NCI-H1417 (cell line): ENCODE data around the gene CDH23.
A peak's percentile ranks its signal among the peaks of the same experiment; 100 is the strongest.

Experiments used
- DNase-seq, 3 experiments: peaks; one replicate each; lab custom pipeline; 2025; lab: John Stamatoyannopoulos, UW

Gene CDH23

GRCh38 chr10:71707240-71707789, 310.6 kb downstream of the CDH23 start:
- no peak for DNase-seq

- DNase-seq = peak; percentile 13 to 50 (median 33)
Measured at GRCh38 chr10:71708301-71708703, 311.6 kb downstream of the CDH23 start.

DNA sequence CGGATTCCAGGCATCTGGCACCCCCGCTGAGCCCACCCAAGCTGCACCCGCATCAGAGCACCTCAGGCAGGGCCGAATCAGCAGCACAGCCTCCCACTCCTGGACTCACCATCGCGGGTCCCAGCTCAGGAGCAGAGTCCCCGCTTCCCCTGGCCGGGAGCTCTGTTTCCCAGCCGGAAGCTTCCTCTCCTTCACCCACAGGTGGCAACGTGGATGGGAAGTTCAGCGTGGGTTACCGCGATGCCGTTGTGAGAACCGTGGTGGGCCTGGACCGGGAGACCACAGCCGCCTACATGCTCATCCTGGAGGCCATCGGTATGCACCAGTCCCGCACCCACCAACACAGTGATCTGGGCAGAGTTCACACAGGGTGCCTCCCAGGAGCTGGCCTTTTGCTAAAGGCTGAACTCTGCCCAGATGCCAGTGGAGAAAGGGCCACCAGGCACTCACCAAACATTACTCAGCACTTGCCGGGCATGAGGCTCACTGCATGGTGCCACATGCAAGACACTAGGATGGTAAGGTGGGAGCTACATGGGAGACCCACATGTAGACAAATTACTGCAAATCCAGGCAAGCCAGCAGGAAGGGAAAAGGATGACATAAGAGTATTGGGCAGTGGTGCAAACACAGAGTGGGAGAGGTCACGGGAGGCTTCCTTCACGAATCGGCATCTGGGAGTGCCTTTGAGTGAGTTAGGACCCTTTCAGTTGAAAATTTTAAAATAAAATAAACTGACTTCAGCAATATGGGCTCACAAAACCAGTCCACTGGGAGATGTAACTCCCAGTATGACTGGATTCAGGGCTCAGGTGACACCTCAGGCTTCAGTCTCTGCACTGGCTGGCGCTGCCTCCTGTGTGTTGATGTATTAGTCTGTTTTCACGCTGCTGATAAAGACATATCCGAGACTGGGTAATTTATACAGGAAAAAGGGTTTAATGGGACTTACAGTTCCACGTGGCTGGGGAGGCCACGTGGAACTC, 312.5 kb downstream of the CDH23 start:
- no peak for DNase-seq

GRCh38 chr10:71710519-71710918, 313.8 kb downstream of the CDH23 start:
- DNase-seq = no peak

GRCh38 chr10:71711052-71711623, 314.4 kb downstream of the CDH23 start:
- DNase-seq = peak in 2 of 3 experiments; percentile 15 to 57

GRCh38 chr10:71712170-71712569, 315.4 kb downstream of the CDH23 start:
- DNase-seq = no peak

- no peak for DNase-seq
Measured at GRCh38 chr10:71712572-71713134, 315.9 kb downstream of the CDH23 start.

GRCh38 chr10:71713135-71714030, 316.7 kb downstream of the CDH23 start:
- DNase-seq = no peak

- DNase-seq = no peak
Measured at GRCh38 chr10:71714031-71714410, 317.3 kb downstream of the CDH23 start.

DNA sequence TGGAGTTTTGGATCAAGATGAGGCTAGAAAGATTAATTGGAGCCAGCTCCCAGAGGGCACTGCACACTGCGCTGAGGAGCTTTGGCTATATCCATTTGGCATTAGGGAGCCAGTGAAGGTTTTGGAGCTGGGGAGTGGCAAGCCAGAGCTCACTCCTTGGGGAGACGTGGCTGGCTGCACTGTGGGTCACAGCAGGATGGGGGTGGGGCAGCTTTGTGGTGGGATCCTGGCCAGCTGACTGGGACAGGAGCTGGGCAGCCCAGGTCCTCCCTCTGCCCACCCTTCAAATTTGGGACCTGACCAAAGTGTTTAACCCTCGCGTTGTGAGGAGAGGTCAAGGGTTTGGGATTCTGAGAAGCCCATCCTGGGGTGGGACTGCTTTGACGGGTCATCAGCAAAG, 317.9 kb downstream of the CDH23 start:
- no peak for DNase-seq

DNA sequence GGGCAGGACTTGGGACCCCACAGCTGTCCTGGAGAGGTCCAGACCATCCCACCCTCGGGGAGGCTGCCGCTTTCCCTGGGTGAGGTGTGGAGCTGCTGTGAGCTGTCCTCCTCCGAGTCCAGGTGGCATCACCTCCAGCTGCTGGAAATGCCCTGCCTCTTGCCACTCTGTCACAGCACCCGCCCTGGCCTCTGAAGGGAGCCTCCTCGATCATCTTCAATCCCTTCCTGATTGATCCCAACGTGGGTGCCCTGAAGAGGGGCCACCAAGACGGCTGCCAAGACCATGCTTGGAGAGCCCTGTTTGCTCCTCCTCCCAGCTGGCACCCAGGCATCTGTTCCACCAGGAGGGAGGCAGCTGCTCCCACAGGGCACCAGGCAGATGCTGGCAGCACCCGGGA, 318.3 kb downstream of the CDH23 start:
- DNase-seq = no peak

GRCh38 chr10:71715860-71716259, 319.1 kb downstream of the CDH23 start:
- DNase-seq = no peak

DNA sequence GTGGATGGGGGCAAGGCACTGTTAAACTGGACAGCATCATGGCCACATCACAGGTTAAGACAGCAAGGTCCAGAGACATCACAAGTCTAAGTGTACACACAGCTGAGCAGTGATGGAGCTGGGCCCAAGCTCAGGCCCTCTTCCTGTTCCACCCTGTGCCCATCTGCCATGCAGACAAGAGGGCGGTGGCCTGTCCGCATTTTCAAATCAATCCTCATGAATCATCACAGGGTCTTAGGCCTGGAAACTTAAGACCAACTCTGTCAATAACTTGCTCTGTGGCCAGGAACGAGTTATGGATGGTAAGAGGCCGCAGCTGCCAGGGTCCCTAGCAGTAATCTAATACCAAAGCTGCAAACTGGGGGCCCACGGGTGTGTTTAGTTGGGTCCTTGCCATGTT, 319.7 kb downstream of the CDH23 start:
- no peak for DNase-seq

DNA sequence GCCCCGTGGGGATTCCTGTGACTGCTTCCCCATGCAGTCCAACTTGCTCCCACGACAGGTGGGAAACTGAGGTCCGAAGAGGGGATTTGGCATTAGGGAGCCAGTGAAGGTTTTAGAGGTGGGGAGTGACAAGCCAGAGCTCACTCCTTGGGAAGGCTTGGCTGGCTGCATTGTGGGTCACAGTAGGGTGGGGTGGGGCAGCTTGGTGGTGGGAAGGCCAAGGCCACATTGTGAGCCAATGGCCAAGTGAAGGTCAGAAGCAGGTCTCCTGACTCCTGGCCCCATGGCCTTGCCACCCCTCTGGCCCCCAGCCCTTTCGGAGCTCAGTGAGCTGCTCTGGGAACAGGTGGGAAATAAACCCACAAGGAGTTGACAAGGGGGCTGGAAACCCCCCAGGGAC, 320.3 kb downstream of the CDH23 start:
- DNase-seq = no peak

- DNase-seq = no peak
Measured at GRCh38 chr10:71717551-71717951, 320.8 kb downstream of the CDH23 start.

GRCh38 chr10:71718165-71718698, 321.5 kb downstream of the CDH23 start:
- no peak for DNase-seq

GRCh38 chr10:71719042-71719441, 322.3 kb downstream of the CDH23 start:
- DNase-seq = no peak

GRCh38 chr10:71719464-71720201, 322.9 kb downstream of the CDH23 start, which contains the start of gene C10orf105:
C10orf105 (minus strand) TSS chr10:71719778; CDS start chr10:71716337, 3,441 bp downstream.
- no peak for DNase-seq

GRCh38 chr10:71720288-71720687, 323.6 kb downstream of the CDH23 start:
- no peak for DNase-seq

- DNase-seq = no peak
Measured at GRCh38 chr10:71721313-71721712, 324.6 kb downstream of the CDH23 start.

- no peak for DNase-seq
Measured at GRCh38 chr10:71722849-71723248, 326.1 kb downstream of the CDH23 start.
